ENCODE results near the gene RAMACL. TPM values are rescaled to one million over a fixed set of nuclear protein-coding genes. Genes with fewer than 3 reads are reported as not detected.

Gene RAMACL
- total and polyA plus RNA-seq, 2 donors: 0.28 to 0.30 TPM

DNA sequence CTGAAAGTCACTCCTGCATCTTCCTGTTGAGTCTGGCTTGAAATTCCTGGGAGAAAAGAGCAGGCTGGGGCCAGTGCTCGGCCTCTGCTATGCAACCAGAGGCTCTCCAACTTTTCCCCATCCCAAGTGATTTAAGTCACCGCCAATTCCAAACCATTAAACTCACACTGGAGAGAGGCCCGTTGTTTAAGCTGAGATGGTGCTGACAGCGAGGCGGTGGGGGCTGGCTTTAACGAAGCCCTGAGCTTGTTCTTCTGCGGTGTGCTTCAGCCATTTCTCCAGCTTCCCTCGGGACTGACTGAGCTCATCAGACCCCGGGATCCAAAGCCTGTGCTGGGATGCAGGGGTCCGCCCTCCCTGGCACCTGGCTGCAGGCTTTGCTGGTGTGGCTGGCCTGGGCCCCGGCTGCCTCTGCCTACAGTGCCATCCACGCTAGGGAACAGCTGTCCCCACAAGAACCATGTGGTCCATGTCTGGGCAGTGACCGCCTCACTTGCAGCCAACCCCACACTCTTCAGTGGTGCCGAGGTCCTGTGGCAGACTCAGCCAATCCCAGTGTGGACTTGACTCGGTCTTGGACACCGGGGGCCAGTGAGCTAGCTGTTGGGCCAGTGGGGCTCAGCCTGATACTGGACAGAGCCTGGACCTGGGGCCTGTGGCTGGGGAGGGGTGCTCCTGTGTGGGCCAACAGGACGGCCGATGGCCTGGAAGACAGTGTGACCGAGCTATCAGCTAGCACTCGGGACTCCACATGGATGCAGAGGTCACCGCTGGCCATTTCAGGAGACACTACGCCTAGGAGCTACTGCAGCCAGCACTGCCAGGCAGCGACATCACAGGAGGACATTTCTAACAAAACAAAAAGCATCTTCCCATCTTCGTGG, 21.2 kb downstream of the RAMACL start:
- H3K9me3 ChIP-seq (ENCODE audit: control insufficient read depth in 2 of 2, insufficient read depth in 1 of 2, low read length in 1 of 2): no peaks in the 10 kb centered on the region
- no peaks in the 10 kb centered on the region for H3K4me1 ChIP-seq (ENCODE audit: control insufficient read depth in 2 of 2, insufficient read depth in 2 of 2, low read length in 2 of 2)
- no peak overlapping the region for H3K4me3 ChIP-seq (ENCODE audit: low read length in 2 of 2)
- no peaks in the 10 kb centered on the region for H3K27me3 ChIP-seq (ENCODE audit: control insufficient read depth in 2 of 2, insufficient read depth in 1 of 2, low read length in 1 of 2)
- 90% methylated on average over 24 of the region's 24 CpGs for WGBS
- no peak overlapping the region for H3K27ac ChIP-seq (ENCODE audit: low read depth in 1 of 2, low read length in 1 of 2)
- DNase-seq (ENCODE audit: low read depth in 6 of 9, low spot score in 9 of 9): no peak
- H3K36me3 ChIP-seq (ENCODE audit: control insufficient read depth in 2 of 2, insufficient read depth in 2 of 2, low read length in 1 of 2): no peaks in the 10 kb centered on the region

DNA sequence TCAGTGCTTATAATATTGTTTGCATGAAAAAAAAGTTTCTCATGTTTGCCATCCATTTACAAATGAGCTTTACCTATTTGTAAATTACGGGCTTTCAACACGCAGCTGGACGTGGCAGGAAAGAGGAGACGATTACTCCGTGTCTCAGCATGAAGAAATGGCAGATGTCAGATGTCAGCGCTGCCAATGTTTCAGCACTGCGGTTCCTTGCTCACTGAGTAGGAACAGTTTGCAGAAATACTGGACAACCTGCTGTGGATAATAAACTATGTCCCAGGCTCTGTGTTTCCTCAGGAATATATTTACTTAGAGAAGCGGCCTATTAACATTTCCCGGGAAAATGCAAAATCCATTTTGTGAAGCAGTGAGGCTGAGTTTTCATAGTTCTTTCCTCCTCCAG, 22.7 kb downstream of the RAMACL start:
- no peak for DNase-seq (ENCODE audit: low read depth in 6 of 9, low spot score in 9 of 9)
- H3K36me3 ChIP-seq (ENCODE audit: control insufficient read depth in 2 of 2, insufficient read depth in 2 of 2, low read length in 1 of 2): no peaks in the 10 kb centered on the region
- WGBS: 88% methylated on average over 9 of the region's 9 CpGs
- H3K4me1 ChIP-seq (ENCODE audit: control insufficient read depth in 2 of 2, insufficient read depth in 2 of 2, low read length in 2 of 2): no peaks in the 10 kb centered on the region
- H3K9me3 ChIP-seq (ENCODE audit: control insufficient read depth in 2 of 2, insufficient read depth in 1 of 2, low read length in 1 of 2): peaks cover 0 to 3% of the 10 kb centered on the region in 2 donors
- no peaks in the 10 kb centered on the region for H3K27me3 ChIP-seq (ENCODE audit: control insufficient read depth in 2 of 2, insufficient read depth in 1 of 2, low read length in 1 of 2)
- no peak overlapping the region for H3K4me3 ChIP-seq (ENCODE audit: low read length in 2 of 2)
- H3K27ac ChIP-seq (ENCODE audit: low read depth in 1 of 2, low read length in 1 of 2): no peak overlapping the region

DNA sequence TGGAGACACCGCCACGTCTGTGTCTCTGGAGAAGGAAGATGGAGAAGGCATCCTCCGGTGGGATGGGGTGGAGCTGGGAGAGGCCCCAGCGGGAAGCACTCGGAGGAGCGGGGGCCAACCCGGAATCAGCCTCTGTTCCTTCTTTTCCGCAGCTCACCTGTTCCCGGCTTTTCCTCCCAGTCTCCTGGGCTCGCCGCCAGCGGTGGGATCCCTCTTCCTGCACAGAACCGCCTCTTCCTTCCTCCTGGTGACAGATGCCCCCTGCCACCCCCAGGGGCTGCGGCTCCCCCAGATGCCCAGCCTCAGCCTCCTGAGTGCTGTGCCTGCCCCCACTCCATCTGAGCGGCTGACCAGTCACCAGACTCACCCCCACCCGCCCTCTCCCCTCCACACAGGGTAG, 23.3 kb downstream of the RAMACL start:
- WGBS: 39% methylated on average over 16 of the region's 16 CpGs

DNA sequence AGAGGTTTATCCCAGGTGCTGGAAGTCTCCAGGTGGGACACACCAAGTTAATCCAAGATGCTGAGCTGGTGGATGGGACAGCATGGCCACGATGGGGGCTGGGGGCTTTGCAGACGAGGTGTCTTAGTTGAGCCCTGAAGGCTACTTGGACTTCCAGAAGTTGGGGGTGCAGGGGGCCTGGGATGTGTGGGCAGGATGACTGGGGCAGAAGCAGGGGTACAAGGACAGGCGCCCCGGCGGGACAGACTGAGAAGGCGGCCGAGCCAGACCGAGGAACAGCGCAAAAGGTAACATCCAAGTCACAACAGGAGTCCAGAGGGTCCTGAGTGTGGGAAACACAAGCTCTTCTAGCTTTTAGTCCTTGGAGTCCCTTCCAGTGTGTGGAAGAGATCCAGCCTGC, 23.8 kb downstream of the RAMACL start:
- H3K4me3 ChIP-seq (ENCODE audit: low read length in 2 of 2): no peak overlapping the region
- 98% methylated on average over 9 of the region's 9 CpGs for WGBS
- H3K4me1 ChIP-seq (ENCODE audit: control insufficient read depth in 2 of 2, insufficient read depth in 2 of 2, low read length in 2 of 2): no peaks in the 10 kb centered on the region

More for the DNA sequence above, 23.3 kb downstream of the RAMACL start:
- no peak overlapping the region for H3K4me3 ChIP-seq (ENCODE audit: low read length in 2 of 2)
- H3K27me3 ChIP-seq (ENCODE audit: control insufficient read depth in 2 of 2, insufficient read depth in 1 of 2, low read length in 1 of 2): no peaks in the 10 kb centered on the region
- H3K27ac ChIP-seq (ENCODE audit: low read depth in 1 of 2, low read length in 1 of 2): no peak overlapping the region
- H3K9me3 ChIP-seq (ENCODE audit: control insufficient read depth in 2 of 2, insufficient read depth in 1 of 2, low read length in 1 of 2): peaks cover 0 to 3% of the 10 kb centered on the region in 2 donors
- DNase-seq (ENCODE audit: low read depth in 6 of 9, low spot score in 9 of 9): no peak
- H3K4me1 ChIP-seq (ENCODE audit: control insufficient read depth in 2 of 2, insufficient read depth in 2 of 2, low read length in 2 of 2): no peaks in the 10 kb centered on the region
- H3K36me3 ChIP-seq (ENCODE audit: control insufficient read depth in 2 of 2, insufficient read depth in 2 of 2, low read length in 1 of 2): no peaks in the 10 kb centered on the region

DNA sequence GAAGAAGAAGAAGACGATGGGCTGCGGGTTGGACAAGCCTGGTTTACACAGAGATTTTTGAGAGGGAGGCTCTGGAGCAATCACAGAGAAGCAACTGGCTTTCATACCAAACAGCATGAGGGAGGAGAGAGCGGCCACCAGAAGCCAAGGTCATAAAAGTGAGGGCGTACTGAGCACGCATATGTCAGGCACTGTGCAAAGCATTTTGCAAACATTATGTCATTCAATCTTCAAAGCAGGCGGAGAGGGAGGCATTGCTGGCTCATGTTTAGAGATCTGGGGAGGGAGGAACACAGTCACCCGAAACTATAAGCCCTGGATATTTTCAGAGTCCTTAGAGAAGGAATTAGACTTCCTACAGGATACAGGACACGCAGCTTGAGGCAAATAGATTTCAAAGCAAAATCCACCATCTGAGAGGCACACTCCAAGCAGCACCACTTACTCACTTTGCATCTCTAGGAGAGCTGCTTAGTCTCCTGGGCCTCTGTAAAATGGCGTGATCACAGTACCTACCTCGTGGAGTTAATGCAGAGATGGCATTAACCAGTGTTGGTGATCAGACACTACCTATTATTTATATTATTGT, 24.6 kb downstream of the RAMACL start:
- peaks cover 0 to 3% of the 10 kb centered on the region in 2 donors for H3K9me3 ChIP-seq (ENCODE audit: control insufficient read depth in 2 of 2, insufficient read depth in 1 of 2, low read length in 1 of 2)
- H3K27me3 ChIP-seq (ENCODE audit: control insufficient read depth in 2 of 2, insufficient read depth in 1 of 2, low read length in 1 of 2): no peaks in the 10 kb centered on the region
- no peak overlapping the region for H3K4me3 ChIP-seq (ENCODE audit: low read length in 2 of 2)
- no peaks in the 10 kb centered on the region for H3K36me3 ChIP-seq (ENCODE audit: control insufficient read depth in 2 of 2, insufficient read depth in 2 of 2, low read length in 1 of 2)
- WGBS: 89% methylated on average over 10 of the region's 10 CpGs
- no peaks in the 10 kb centered on the region for H3K4me1 ChIP-seq (ENCODE audit: control insufficient read depth in 2 of 2, insufficient read depth in 2 of 2, low read length in 2 of 2)
- DNase-seq (ENCODE audit: low read depth in 6 of 9, low spot score in 9 of 9): no peak
- H3K27ac ChIP-seq (ENCODE audit: low read depth in 1 of 2, low read length in 1 of 2): no peak overlapping the region

More for the DNA sequence above, 23.8 kb downstream of the RAMACL start:
- H3K9me3 ChIP-seq (ENCODE audit: control insufficient read depth in 2 of 2, insufficient read depth in 1 of 2, low read length in 1 of 2): peaks cover 0 to 3% of the 10 kb centered on the region in 2 donors
- no peaks in the 10 kb centered on the region for H3K27me3 ChIP-seq (ENCODE audit: control insufficient read depth in 2 of 2, insufficient read depth in 1 of 2, low read length in 1 of 2)
- no peak overlapping the region for H3K27ac ChIP-seq (ENCODE audit: low read depth in 1 of 2, low read length in 1 of 2)
- H3K36me3 ChIP-seq (ENCODE audit: control insufficient read depth in 2 of 2, insufficient read depth in 2 of 2, low read length in 1 of 2): no peaks in the 10 kb centered on the region
- DNase-seq (ENCODE audit: low read depth in 6 of 9, low spot score in 9 of 9): no peak

DNA sequence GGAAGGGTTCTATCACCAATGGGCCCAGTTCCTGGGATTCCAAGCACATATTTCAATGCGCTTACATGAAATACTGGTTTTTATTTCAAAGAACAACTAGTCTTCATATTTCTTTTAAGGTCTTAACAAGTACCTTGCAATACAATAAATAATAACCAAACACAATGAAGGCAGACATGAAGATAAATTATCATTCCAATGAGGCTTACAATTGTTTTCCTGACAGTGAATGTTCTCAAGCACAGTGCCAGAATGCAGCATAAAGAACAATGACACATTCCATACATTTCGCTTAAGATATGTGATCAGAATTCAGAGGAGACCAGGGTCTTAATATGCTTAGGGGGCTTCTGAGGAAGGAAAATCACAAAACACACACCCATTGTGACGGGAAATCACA, 26.3 kb downstream of the RAMACL start:
- Histone ChIP-seq H3K36me3 (ENCODE audit: control insufficient read depth in 2 of 2, insufficient read depth in 2 of 2, low read length in 1 of 2) (no peaks in the 10 kb centered on the region), H3K27ac (ENCODE audit: low read depth in 1 of 2, low read length in 1 of 2) (no peak overlapping the region), H3K4me3 (ENCODE audit: low read length in 2 of 2) (no peak overlapping the region), H3K9me3 (ENCODE audit: control insufficient read depth in 2 of 2, insufficient read depth in 1 of 2, low read length in 1 of 2) (peaks cover 0 to 3% of the 10 kb centered on the region in 2 donors), H3K4me1 (ENCODE audit: control insufficient read depth in 2 of 2, insufficient read depth in 2 of 2, low read length in 2 of 2) (no peaks in the 10 kb centered on the region), H3K27me3 (ENCODE audit: control insufficient read depth in 2 of 2, insufficient read depth in 1 of 2, low read length in 1 of 2) (no peaks in the 10 kb centered on the region)
- DNase-seq (ENCODE audit: low read depth in 6 of 9, low spot score in 9 of 9): no peak
- WGBS: 96% methylated on average over 3 of the region's 3 CpGs

DNA sequence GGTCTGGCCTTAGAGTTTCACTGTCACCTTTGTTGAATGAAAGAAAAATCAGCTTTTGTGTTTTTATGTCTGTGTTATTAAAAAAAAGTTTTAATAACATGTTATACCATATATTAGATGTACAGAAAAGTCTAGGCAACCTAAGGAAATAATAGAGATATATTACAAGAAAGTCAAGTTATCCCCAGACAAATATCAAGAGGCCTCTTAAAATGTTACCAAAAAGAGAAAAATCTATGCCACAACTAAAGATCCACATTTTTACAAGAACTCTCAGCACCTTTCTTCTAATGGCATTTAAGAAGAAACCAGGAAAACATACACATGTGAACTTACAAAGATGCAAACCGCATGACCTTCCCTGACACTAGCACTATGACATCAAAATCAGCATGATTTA, 26.8 kb downstream of the RAMACL start:
- no peaks in the 10 kb centered on the region for H3K4me1 ChIP-seq (ENCODE audit: control insufficient read depth in 2 of 2, insufficient read depth in 2 of 2, low read length in 2 of 2)
- 99% methylated on average over 1 of the region's 1 CpG for WGBS
- no peak overlapping the region for H3K27ac ChIP-seq (ENCODE audit: low read depth in 1 of 2, low read length in 1 of 2)
- H3K27me3 ChIP-seq (ENCODE audit: control insufficient read depth in 2 of 2, insufficient read depth in 1 of 2, low read length in 1 of 2): no peaks in the 10 kb centered on the region
- no peak overlapping the region for H3K4me3 ChIP-seq (ENCODE audit: low read length in 2 of 2)
- no peaks in the 10 kb centered on the region for H3K36me3 ChIP-seq (ENCODE audit: control insufficient read depth in 2 of 2, insufficient read depth in 2 of 2, low read length in 1 of 2)
- no peak for DNase-seq (ENCODE audit: low read depth in 6 of 9, low spot score in 9 of 9)
- H3K9me3 ChIP-seq (ENCODE audit: control insufficient read depth in 2 of 2, insufficient read depth in 1 of 2, low read length in 1 of 2): peaks cover 0 to 3% of the 10 kb centered on the region in 2 donors

DNA sequence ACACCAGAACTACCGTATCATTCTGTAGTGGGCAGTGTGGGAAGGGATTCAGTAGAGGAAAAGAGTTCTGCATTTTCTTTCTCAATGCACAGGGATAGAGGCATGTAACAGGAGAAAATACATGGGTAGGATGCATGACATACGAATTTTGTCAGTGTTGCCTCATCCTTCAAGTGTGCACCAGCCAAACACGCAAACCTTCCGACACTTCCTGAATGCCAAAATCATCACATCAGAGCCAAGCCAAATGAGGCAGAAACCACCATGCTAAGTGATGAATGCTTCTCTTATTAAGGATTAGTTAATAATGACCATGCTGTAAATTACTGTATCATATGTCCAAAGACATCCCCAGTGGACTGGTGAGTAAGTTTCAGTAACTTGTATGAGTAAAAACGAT, 27.3 kb downstream of the RAMACL start:
- Histone ChIP-seq H3K4me3 (ENCODE audit: low read length in 2 of 2) (no peak overlapping the region), H3K9me3 (ENCODE audit: control insufficient read depth in 2 of 2, insufficient read depth in 1 of 2, low read length in 1 of 2) (peaks cover 0 to 3% of the 10 kb centered on the region in 2 donors), H3K36me3 (ENCODE audit: control insufficient read depth in 2 of 2, insufficient read depth in 2 of 2, low read length in 1 of 2) (no peaks in the 10 kb centered on the region), H3K27ac (ENCODE audit: low read depth in 1 of 2, low read length in 1 of 2) (no peak overlapping the region), H3K4me1 (ENCODE audit: control insufficient read depth in 2 of 2, insufficient read depth in 2 of 2, low read length in 2 of 2) (no peaks in the 10 kb centered on the region), H3K27me3 (ENCODE audit: control insufficient read depth in 2 of 2, insufficient read depth in 1 of 2, low read length in 1 of 2) (no peaks in the 10 kb centered on the region)
- no peak for DNase-seq (ENCODE audit: low read depth in 6 of 9, low spot score in 9 of 9)
- whole genome bisulfite sequencing: 95% methylated on average over 5 of the region's 5 CpGs

DNA sequence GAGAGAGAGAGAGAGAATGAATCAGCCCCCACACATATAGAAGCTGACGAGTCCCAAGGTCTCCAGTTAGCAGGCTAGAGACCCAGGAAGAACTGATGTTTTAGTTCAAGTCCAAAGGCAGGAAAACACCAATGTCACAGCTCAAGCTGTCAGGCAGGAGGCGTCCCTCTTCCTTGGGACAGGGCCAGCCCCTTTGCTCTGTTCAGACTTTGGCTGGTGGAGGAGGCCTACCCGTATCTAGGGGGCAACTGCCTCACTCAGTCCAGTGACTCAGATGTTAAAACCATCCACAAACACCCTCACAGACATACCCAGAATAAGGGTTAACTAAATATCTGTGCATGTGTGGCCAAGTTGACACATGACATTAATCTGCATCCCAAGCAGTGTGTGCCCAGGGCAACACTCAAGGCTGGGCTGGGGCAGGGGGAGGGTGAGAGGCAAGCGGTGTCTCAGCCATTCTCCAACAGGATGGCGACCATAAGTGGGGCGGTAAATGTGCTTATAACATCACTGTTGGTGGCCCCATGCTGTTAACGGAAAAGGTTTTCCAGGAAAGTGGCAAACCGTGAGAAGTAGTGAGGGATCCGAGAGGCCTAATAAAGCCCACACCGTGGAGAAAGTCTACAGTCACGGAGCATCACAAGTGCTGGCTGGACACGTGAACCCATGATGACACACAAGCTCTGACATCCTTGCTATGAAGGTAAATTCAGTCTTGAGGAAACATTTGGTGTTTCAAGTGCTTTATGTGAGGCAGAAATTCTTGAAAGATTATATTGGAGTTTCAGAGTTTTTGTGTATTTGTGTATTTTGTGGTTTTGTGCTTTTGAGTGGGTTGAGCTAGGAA, 28.1 kb downstream of the RAMACL start:
- Histone ChIP-seq H3K4me3 (ENCODE audit: low read length in 2 of 2) (no peak overlapping the region), H3K9me3 (ENCODE audit: control insufficient read depth in 2 of 2, insufficient read depth in 1 of 2, low read length in 1 of 2) (peaks cover 0 to 3% of the 10 kb centered on the region in 2 donors), H3K4me1 (ENCODE audit: control insufficient read depth in 2 of 2, insufficient read depth in 2 of 2, low read length in 2 of 2) (no peaks in the 10 kb centered on the region), H3K27ac (ENCODE audit: low read depth in 1 of 2, low read length in 1 of 2) (no peak overlapping the region), H3K27me3 (ENCODE audit: control insufficient read depth in 2 of 2, insufficient read depth in 1 of 2, low read length in 1 of 2) (no peaks in the 10 kb centered on the region), H3K36me3 (ENCODE audit: control insufficient read depth in 2 of 2, insufficient read depth in 2 of 2, low read length in 1 of 2) (no peaks in the 10 kb centered on the region)
- WGBS: 96% methylated on average over 12 of the region's 12 CpGs
- no peak for DNase-seq (ENCODE audit: low read depth in 6 of 9, low spot score in 9 of 9)

Data from thymus (tissue), 11 donors.